Measurements from ENCODE around the gene MERTK. TPM values are rescaled to one million over a fixed set of nuclear protein-coding genes. Genes with fewer than 3 reads are reported as not detected.
"Not testable (repeated sequence)": the region's sequence is repeated elsewhere in the genome, so short reads cannot be mapped to it uniquely, and the experiment has no call there.

MERTK gene
- total RNA-seq, 1 experiment from 2014 or later = 11.3 TPM

GRCh38 chr2:111940333-111941196, 42.2 kb downstream of the MERTK start:
- DNase-seq (ENCODE audit: low spot score) = no peak
- in situ Hi-C loops (cut with HindIII; ENCODE audit: low sequenced_read_pairs) = no loop called here

DNA sequence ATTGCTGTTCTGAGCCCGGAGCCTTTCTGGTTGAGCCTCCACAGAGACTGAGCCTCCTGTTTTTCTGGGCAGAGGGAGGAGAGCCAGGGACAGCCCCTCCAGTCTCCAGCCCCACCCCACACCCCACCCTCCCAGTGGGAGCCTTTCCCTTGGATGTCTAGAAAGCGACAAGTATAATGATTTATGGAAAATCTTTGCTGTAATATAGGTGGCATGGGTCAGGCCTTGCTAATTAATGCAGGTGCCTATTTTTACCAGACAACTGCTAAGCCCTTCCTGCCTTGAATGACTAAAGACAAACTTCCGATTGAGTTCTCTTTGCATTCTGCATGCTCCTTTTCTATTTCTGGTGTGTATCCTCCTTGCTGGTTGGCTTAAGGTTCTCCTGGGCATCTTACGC, 43.1 kb downstream of the MERTK start:
- in situ Hi-C loops (cut with HindIII; ENCODE audit: low sequenced_read_pairs) = no loop called here
- no peak for DNase-seq (ENCODE audit: low spot score)

GRCh38 chr2:111944531-111945210, 46.3 kb downstream of the MERTK start:
- in situ Hi-C loops (cut with HindIII; ENCODE audit: low sequenced_read_pairs) = no loop called here
- no peak for DNase-seq (ENCODE audit: low spot score)

DNA sequence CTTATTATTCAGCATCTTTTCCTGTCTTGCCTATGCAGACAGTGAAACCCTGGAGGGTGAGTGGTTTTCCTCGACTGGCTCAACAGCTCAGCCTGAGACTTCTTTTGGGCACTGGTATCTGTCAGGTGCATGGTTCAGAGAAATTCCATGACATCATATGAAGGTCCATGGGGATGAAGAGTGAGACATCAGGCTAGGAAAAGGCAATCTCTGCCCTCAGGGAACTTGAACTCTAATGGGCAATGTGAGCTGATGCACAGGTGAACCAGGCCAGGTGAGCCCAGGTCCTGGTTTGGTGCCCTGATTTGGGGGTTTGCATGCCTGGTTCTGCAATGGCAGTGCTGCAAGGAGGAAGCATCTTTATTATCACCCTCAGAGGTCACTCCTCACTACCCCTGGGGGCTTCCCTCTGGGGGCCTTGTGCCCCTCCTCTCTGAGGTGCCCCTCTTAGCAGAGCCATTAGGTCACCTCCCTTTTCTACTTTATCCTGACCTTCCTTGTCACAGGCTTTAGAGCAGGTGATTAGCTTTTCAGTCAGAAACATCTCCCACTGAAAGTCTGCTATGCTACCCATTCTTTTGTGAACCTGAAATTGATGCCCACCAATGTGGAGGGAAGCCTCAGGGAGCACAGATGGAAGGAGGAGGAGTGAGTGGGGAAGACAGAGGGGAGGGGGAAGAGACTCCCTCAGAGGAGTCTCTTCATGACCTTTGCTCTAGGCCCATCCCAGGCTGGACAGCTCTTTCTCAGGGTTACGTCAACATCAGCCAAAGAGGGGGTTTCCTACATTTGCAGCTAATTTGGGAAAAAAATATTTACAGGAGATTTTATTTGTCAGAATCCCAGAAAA, 47.3 kb downstream of the MERTK start:
- in situ Hi-C loops (cut with HindIII; ENCODE audit: low sequenced_read_pairs) = no loop called here
- no peak for DNase-seq (ENCODE audit: low spot score)

DNA sequence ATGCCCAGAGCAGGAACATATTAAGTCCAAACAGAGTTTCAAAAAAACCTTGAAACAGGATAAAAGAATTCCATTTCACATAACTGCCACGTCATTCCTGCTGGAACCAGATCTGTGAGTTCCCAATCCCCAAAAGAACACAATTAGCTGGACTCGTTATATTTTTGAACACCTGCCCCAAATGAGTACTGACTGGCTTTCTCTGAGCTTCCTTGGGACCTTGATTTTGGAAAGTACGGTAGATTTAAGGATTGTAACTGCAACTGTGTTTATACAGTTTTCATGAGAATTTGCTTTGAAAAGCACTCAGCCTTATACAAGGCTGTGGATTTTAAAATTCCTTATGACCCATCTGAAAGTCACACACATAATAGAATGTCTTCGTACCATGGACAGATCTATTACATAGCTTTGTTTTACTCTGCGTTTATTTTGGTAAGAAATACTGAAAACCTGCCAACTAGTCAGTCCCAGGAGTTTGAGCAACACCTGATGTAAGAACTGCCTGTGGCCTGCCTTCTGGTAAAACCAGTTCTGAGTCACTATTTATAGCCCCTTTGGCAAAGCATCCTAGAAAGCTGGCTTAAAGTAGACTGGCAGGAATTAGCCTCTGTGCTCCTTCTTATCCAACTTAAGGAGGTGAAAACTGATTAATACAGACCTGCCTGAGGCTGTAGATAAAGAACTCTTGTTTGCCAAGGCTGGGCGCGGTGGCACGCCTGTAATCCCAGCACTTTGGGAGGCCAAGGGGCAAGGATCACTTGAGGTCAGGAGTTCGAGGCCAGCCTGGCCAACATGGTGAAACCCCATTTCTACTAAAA, 48.1 kb downstream of the MERTK start:
- in situ Hi-C loops (cut with HindIII; ENCODE audit: low sequenced_read_pairs) = no loop called here
- peak; percentile 67 for DNase-seq (ENCODE audit: low spot score)

DNA sequence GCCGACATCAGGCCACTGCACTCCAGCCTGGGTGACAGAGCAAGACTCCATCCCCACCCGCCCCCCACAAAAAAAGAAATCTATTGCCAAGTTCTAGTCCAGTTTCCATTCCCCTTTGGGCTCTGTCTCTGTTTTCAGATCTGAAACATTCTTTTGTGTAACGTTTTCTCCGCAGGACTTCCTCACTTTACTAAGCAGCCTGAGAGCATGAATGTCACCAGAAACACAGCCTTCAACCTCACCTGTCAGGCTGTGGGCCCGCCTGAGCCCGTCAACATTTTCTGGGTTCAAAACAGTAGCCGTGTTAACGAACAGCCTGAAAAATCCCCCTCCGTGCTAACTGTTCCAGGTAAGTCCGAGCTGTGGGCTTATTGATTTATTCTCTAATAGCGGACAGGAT, 48.8 kb downstream of the MERTK start:
- in situ Hi-C loops (cut with HindIII; ENCODE audit: low sequenced_read_pairs) = no loop called here
- no peak for DNase-seq (ENCODE audit: low spot score)

DNA sequence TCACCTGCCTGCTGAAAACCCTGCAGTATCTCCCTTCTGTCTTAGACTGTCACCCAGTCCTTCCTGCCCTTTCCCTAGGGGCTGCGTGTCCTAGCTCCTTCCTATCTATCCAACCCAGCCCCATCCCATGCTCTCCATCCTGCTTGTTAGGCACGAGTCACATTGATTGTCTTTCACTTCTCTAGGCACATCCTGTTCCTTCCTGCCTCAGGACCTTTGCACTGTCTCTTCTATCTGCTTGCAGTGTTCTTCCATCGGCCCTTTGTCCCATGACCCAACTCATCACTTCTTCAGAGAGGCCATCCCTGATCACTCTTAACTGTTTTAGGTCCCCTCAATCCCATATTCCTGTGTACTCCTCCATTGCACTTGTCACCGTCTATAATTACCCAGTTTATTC, 50.4 kb downstream of the MERTK start:
- no peak for DNase-seq (ENCODE audit: low spot score)
- in situ Hi-C loops (cut with HindIII; ENCODE audit: low sequenced_read_pairs) = no loop called here

DNA sequence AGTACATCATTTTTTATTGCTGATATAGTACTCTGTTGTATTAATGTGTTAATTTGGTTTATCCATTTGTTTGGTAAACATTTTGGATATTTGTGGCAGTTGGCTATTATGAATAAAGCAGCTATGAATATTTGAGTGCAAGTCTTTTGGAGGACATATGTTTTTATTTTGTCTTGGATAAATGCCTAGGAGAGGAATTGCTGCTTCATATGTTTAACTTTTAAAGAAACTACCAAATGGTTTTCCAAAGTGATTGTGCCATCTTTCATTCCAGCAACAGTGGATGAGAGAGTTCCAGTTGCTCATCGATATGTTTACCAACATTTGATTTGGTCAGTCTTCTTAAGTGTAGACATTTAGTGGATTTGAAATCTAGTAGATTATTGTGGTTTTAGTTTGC, 51.8 kb downstream of the MERTK start:
- no peak for DNase-seq (ENCODE audit: low spot score)
- in situ Hi-C loops (cut with HindIII; ENCODE audit: low sequenced_read_pairs) = no loop called here

DNA sequence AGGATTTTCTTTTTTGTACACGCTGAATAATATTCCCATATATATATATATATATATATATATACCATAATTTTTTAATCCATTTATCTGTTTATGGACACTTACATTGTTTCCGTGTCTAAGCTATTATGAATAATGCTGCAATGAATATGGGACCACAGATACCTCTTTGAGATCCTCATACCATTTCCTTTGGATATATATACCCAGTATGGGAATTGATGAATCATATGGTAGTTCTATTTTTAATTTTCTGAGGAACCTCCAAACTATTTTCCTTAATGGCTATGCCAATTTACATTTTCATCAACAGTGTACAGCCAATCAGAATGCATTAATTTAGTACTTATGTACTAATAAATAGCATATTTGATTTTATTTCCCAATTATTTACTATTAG, 53.1 kb downstream of the MERTK start:
- DNase-seq (ENCODE audit: low spot score) = no peak
- in situ Hi-C loops (cut with HindIII; ENCODE audit: low sequenced_read_pairs) = no loop called here

DNA sequence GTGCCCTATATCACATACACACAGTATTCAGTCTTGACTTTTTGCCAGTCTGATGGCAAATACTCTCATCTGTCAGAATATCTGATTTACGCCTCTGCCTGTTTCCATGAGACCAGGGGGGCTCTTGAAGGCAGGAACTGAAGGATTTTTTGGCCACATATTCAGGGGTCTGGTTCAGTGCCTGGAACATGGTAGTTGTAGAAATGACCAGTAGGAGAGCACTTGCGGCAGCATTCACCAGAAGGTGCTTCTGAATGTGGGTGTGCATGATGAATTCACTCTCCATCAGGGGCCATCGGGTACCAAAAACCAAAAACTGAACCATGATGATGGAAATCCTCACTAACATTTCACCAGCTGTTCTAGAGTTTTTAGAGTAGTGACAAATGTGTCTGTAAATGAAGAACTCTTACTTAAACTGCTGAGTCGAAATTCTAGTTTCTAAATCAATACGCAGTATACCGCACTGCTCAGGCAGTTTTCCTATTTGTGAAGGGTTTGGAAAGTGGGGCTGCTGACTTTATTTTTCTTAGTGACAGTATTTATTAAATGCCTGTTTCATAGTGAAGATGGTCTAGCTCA, 54.6 kb downstream of the MERTK start:
- DNase-seq (ENCODE audit: low spot score) = no peak
- in situ Hi-C loops (cut with HindIII; ENCODE audit: low sequenced_read_pairs) = no loop called here

DNA sequence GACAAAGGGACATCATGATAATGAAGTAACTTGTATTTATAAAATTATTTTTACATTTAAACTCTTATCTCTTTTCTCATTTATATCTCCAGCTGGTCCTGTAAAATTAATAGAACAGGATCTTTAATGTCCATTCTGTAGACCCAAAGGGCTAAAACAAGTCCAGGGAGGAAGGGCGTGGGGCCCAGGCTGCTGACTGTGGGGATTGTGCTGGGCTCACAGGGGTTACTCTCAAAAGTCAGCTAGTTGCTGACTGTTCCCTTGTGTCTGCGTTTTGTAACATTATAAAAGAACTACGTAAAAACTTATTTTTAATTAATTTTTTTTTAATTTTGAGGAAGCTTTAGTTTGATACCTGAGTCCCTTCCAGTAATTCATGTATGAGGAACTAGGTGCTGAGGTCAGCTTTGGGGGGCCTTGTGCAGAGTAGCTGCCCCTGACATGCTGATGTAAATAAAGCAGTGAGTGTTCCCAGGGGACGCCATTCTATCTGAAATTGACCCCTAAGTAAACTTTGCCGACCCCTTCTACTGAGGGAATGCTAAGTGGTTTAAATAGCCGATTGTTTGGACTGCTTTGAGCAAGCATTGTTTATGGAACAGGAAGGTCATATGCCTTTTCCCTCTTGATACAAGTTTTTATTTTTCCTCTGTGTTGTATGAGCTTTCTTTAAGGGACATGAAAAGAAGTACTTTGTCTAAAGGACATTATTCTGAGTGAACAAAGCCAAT, 56.4 kb downstream of the MERTK start:
- no peak for DNase-seq (ENCODE audit: low spot score)
- in situ Hi-C loops (cut with HindIII; ENCODE audit: low sequenced_read_pairs) = no loop called here

DNA sequence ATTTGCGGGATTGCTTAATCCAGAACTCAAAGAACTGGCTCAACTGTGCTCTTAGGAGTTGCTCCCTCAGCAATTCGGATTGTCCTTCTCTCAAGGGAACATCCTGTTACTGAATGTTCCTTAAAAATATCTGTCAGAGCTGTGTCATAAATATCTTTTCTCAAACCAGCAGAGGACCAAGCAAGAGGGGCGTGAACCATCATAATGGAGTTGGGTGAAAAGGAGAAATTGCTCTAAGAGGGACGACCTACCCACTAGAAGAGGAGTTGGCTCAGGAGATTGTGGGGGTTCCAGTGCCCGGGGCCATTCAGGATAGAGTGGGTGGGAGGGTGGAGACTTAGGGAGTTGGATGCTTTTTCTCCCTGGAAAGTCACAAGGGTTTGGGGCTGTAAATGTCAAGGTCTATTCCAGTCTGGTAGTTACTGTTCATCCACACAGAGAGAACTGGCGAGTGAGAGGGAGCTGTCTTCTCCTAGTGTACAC, 59.5 kb downstream of the MERTK start:
- in situ Hi-C loops (cut with HindIII; ENCODE audit: low sequenced_read_pairs) = no loop called here
- DNase-seq (ENCODE audit: low spot score) = no peak

GRCh38 chr2:111958901-111959300, 60.5 kb downstream of the MERTK start:
- in situ Hi-C loops (cut with HindIII; ENCODE audit: low sequenced_read_pairs) = no loop called here
- DNase-seq (ENCODE audit: low spot score) = no peak

GRCh38 chr2:111961663-111962062, 63.3 kb downstream of the MERTK start:
- in situ Hi-C loops (cut with HindIII; ENCODE audit: low sequenced_read_pairs) = no loop called here
- no peak for DNase-seq (ENCODE audit: low spot score)

GRCh38 chr2:111963086-111963485, 64.7 kb downstream of the MERTK start:
- in situ Hi-C loops (cut with HindIII; ENCODE audit: low sequenced_read_pairs); DNase-seq (ENCODE audit: low spot score): not testable (repeated sequence)

GRCh38 chr2:111963508-111963907, 65.1 kb downstream of the MERTK start:
- in situ Hi-C loops (cut with HindIII; ENCODE audit: low sequenced_read_pairs); DNase-seq (ENCODE audit: low spot score): not testable (repeated sequence)

- DNase-seq (ENCODE audit: low spot score) = no peak
- in situ Hi-C loops (cut with HindIII; ENCODE audit: low sequenced_read_pairs) = no loop called here
Observed at GRCh38 chr2:111965062-111965461, 66.7 kb downstream of the MERTK start.

- DNase-seq (ENCODE audit: low spot score) = no peak
Observed at GRCh38 chr2:111966241-111966640, 67.8 kb downstream of the MERTK start.

More at GRCh38 chr2:111966241-111966640, 67.8 kb downstream of the MERTK start:
- in situ Hi-C loops (cut with HindIII; ENCODE audit: low sequenced_read_pairs) = no loop called here

All from G401 (cell line).